GM19193 (cell line): ENCODE data around the gene ELANE.

Experiments
- POLR2A ChIP-seq: IDR thresholded peaks from 4 replicates; pipeline ENCODE4 v1.6.1; 2011; ENCODE audit not compliant: insufficient read depth, insufficient read length; ENCODE audit errors: extremely low read depth

ELANE gene

DNA sequence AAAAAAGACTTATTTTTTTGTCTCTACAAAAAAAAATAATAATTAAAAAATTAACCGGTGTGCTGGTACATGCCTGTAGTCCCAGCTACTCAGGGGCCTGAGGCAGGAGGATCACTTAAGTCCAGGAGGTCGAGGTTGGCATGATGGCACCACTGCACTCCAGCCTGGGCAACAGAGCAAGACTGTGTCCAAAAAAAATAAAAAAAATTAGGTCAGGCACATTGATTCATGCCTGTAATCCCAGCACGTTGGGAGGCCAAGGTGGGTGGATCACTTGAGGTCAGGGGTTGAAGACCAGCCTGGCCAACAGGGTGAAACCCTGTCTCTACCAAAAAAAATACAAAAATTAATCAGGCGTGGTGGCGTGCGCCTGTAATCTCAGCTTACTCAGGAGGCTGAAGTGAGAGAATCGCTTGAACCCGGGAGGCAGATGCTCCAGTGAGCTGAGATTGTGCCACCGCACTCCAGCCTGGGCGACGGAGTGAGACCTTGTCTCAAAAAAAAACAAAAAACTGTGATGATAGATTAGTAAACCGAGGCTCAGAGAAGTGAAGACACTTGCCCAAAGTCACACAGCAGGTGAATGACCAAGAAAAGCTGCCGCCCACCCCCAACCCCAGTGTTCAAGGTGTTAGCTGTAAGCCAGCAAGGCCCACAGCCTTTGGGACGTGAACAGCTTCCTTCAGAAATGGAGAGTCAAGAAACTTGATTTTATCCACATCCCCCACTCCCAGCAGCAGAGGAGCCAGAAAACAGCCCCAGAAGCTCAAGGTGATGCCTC, 50.5 kb downstream of the ELANE start:
- TF ChIP-seq POLR2A, result no peak

DNA sequence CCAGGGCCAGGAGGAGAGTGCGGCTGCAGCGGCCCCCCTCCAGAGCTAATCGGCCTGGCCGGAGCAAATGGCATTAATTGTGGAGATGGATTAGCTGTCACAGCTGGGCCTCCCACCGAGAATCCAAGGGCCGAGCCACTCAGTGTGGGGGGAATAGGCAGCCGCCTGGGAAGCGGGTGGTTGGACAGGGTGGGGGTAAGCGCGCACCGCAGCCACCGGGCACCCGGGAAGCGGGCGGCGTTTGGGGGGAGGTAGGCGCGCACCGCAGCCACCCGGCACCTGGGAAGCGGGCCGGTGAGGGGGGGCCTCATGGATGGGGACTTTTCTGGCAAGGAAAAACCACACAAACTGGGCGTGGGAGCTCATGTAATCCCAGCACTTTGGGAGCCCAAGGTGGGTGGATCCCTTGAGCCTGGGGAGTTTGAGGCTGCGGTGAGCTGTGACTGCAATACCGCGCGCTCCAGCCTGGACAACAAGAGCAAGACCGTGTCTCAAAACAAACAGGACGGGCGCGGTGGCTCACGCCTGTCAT, 51.2 kb downstream of the ELANE start:
- no peak for TF ChIP-seq POLR2A

DNA sequence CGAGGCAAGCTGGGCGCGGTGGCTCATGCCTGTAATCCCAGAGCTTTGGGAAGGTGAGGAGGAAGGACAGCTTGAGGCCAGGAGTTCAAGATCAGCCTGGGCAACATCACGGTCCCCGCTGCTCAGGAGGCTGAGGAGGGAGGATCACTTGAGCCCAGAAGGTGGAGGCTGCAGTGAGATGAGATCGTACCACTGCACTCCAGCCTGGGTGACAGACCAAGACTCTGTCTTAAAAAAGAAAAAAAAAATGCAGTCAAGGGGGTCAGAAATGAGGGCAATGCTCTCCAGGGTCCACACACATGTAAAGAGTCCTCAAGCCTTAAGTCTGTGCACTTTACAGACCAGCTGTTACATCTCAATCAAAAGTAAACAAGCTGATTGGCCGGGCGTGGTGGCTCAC, 52.4 kb downstream of the ELANE start:
- no peak for TF ChIP-seq POLR2A
